Right lobe of liver (tissue), 4 donors: ENCODE measurements around the gene IP6K2.

Experiments used
- CTCF ChIP-seq, 4 donors: fragments of 200-600 bp in 3 of 4; fragments of 450-650 bp in 1 of 4; IDR thresholded peaks; one replicate each; pipeline versions ENCODE4 v1.5.1 to v1.8.0; 2016 to 2022; ENCODE audit warnings: antibody characterized with exemption in 4 of 4, mild to moderate bottlenecking in 2 of 4
- POLR2A ChIP-seq: fragments of 450-650 bp; IDR thresholded peaks from one replicate; pipeline ENCODE4 v1.6.1; 2017; ENCODE audit warnings: antibody characterized with exemption, mild to moderate bottlenecking
- donor health status: DM: no; HTN: no; CAD: no.
- donor health status: DM: no; HTN: no; CAD: no.
- donor health status: DM: no; HTN: yes; CAD: no.

GRCh38 chr3:48738926-48739616 lies 22.1 kb upstream of the IP6K2 start:
- TF ChIP-seq POLR2A (no peak), CTCF (IDR thresholded peaks at IDR 0.05) (no peak)
